Glutamatergic neuron (in vitro differentiated cells): ENCODE data around the gene HIVEP3. TPM values are rescaled to one million over a fixed set of nuclear protein-coding genes. Genes with fewer than 3 reads are reported as not detected.

Source experiments
- DNase-seq: peaks from one replicate; pipeline ENCODE4 v3.0.0; 2022
- H3K27ac Mint-ChIP-seq: one replicate; pipeline ENCODE4 v1.8.0; 2020; ENCODE audit warnings: mild to moderate bottlenecking, mixed read lengths, inconsistent platforms; ENCODE audit not compliant: unreplicated experiment
- H3K27me3 Mint-ChIP-seq: one replicate; pipeline ENCODE4 v1.8.0; 2020; ENCODE audit warnings: mild to moderate bottlenecking, moderate library complexity, mixed read lengths, inconsistent platforms; ENCODE audit not compliant: unreplicated experiment
- H3K36me3 Mint-ChIP-seq: one replicate; pipeline ENCODE4 v1.8.0; 2020; ENCODE audit warnings: mild to moderate bottlenecking, mixed read lengths, inconsistent platforms; ENCODE audit not compliant: unreplicated experiment
- H3K4me1 Mint-ChIP-seq: one replicate; pipeline ENCODE4 v1.8.0; 2020; ENCODE audit warnings: mild to moderate bottlenecking, low read depth, mixed read lengths, inconsistent platforms; ENCODE audit not compliant: unreplicated experiment
- H3K4me3 Mint-ChIP-seq: one replicate; pipeline ENCODE4 v1.8.0; 2020; ENCODE audit warnings: mild to moderate bottlenecking, mixed read lengths, inconsistent platforms; ENCODE audit not compliant: unreplicated experiment
- H3K9me3 Mint-ChIP-seq: one replicate; pipeline ENCODE4 v1.8.0; 2020; ENCODE audit warnings: mild to moderate bottlenecking, moderate library complexity, mixed read lengths, inconsistent platforms; ENCODE audit not compliant: unreplicated experiment
- total RNA-seq: library from RNA; stranded (reverse); fragmentation: NEBNext Ultra II Directional; extraction: Animal tissue kit (Norgen Biotek cat#: 25700); gene quantifications from one replicate; pipeline ENCODE4 v1.2.1, GENCODE V29; 2021; ENCODE audit not compliant: unreplicated experiment
- TF ChIP-seq, protein P1 (sequence below): fragments of 200-600 bp; sonication (generic); IDR thresholded peaks from one replicate; pipeline ENCODE4 v1.5.0; 2021; ENCODE audit not compliant: partially characterized antibody, unreplicated experiment

The HIVEP3 gene
- total RNA-seq, 1 donor from 2014 or later: 15.1 TPM

DNA sequence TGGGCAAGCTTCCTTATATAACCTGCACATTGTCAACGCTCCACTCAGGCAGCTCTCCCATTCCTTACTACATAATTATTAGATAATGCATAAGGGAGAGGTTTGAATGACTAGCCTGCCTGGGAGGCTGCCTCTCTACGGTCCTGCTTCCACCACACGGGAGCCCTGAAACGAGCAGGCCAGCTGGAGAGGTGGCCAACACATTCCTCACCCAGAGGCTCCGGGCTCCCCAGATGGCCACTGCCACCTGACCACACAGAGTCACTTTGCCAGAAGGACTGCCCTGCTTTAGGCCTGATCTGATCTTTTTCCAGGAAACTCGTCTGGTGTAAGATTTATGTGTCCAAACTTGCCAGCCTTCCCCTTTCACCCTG lies 27.9 kb downstream of the HIVEP3 start:
- H3K36me3 Mint-ChIP-seq: no peaks in the 10 kb centered on the region
- peaks cover 4% of the 10 kb centered on the region for H3K27me3 Mint-ChIP-seq
- H3K9me3 Mint-ChIP-seq: no peaks in the 10 kb centered on the region
- H3K4me3 Mint-ChIP-seq: no peak overlapping the region
- no peak overlapping the region for H3K27ac Mint-ChIP-seq
- peaks cover 18% of the 10 kb centered on the region for H3K4me1 Mint-ChIP-seq
- TF ChIP-seq, protein P1, sequence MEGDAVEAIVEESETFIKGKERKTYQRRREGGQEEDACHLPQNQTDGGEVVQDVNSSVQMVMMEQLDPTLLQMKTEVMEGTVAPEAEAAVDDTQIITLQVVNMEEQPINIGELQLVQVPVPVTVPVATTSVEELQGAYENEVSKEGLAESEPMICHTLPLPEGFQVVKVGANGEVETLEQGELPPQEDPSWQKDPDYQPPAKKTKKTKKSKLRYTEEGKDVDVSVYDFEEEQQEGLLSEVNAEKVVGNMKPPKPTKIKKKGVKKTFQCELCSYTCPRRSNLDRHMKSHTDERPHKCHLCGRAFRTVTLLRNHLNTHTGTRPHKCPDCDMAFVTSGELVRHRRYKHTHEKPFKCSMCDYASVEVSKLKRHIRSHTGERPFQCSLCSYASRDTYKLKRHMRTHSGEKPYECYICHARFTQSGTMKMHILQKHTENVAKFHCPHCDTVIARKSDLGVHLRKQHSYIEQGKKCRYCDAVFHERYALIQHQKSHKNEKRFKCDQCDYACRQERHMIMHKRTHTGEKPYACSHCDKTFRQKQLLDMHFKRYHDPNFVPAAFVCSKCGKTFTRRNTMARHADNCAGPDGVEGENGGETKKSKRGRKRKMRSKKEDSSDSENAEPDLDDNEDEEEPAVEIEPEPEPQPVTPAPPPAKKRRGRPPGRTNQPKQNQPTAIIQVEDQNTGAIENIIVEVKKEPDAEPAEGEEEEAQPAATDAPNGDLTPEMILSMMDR: no peak
- DNase-seq: no peak

DNA sequence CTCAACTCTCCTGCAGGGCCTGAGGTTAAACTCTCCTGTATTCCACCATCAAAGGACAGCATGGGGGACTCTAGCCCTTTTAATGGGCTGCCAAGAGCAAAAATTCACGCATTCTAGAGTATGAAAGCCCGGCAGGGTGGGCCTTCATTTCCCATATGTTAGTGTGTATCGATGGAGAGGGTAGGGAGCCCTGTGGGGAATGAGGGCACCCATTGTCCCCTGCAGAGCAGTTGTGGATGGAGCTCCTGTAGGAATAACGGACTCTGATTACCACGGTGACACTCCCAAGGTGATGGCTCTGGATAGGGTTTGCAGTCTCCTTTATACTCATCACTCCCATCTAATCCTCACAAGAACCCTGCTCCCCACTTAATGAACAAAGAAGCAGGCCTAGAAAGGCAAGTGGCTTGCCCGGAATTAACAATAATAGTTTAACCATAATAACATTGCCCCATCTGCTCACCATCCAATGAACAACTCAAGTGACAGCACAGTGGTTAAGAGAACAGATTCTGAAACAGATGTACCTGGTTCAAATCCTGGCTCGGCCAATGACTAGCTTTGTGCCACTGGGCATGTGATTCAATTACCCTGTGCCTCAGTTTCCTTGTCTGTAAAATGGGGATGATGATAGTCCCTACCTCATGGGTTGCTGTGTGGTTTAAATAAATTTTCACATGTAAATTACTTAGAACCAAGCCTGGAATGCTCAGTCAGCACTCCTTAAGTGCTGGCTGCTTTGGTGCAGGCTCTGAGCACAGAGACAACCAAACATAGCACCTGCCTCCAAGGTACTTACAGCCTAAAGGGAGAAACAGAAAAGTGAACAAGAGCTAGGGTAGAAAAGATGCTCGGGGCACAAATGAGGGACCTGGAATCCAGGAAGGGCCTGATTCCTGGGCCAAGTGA lies 29.0 kb downstream of the HIVEP3 start:
- peaks cover 4% of the 10 kb centered on the region for H3K27me3 Mint-ChIP-seq
- TF ChIP-seq, protein P1: no peak
- H3K27ac Mint-ChIP-seq: no peak overlapping the region
- no peaks in the 10 kb centered on the region for H3K9me3 Mint-ChIP-seq
- no peaks in the 10 kb centered on the region for H3K36me3 Mint-ChIP-seq
- no peak for DNase-seq
- no peak overlapping the region for H3K4me3 Mint-ChIP-seq
- peaks cover 18% of the 10 kb centered on the region for H3K4me1 Mint-ChIP-seq

DNA sequence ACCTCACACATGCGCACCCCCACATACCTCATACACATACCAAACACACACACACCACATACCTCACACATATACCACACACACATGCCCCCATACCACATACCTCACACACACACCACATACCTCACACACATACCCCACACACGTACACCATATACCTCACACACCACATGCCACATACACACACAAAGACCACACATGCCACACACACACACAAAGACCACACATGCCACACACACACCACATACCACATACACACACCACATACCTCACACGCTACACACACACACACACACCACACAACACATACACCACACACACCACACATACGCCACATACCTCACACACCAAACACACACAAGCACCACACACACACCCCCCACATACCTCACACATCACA lies 30.0 kb downstream of the HIVEP3 start:
- Mint-ChIP-seq H3K27ac (peak overlapping the region; percentile 36), H3K9me3 (no peaks in the 10 kb centered on the region), H3K4me1 (peaks cover 18% of the 10 kb centered on the region), H3K27me3 (peaks cover 4% of the 10 kb centered on the region), H3K4me3 (no peak overlapping the region), H3K36me3 (no peaks in the 10 kb centered on the region)
- TF ChIP-seq, protein P1: no peak
- no peak for DNase-seq

DNA sequence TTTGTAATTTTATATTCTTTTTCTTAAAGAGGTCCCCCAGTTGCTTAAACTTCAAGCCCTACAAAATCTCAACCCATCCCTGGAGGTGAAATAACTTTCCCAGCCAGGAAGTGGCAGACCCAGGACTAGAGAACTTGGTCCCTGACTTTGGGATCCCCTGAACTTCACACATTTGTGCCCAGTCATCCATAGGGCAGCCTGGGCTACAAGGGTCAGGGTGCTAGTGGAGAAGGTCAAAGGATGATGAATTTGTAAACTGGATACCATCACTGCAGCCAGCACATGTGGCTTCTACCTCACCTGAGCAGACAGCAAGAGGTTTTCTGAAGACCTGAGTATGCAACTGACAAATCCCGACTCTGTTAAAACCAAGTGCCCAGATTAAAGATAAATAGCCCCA lies 31.4 kb downstream of the HIVEP3 start:
- TF ChIP-seq, protein P1: no peak
- no peaks in the 10 kb centered on the region for H3K36me3 Mint-ChIP-seq
- peaks cover 4% of the 10 kb centered on the region for H3K27me3 Mint-ChIP-seq
- DNase-seq: no peak
- no peak overlapping the region for H3K27ac Mint-ChIP-seq
- H3K4me3 Mint-ChIP-seq: no peak overlapping the region
- peaks cover 3% of the 10 kb centered on the region for H3K9me3 Mint-ChIP-seq
- H3K4me1 Mint-ChIP-seq: peaks cover 21% of the 10 kb centered on the region
